K562 (cell line): ENCODE results near the gene ROR2. TPM values are rescaled to one million over a fixed set of nuclear protein-coding genes. Genes with fewer than 3 reads are reported as not detected.

Experiments used
- ATAC-seq: fragments of 200-7000 bp; cut with Tn5 transposase; 3 replicates; pipeline ENCODE4 v1.9.1; 2020; ENCODE audit warnings: moderate library complexity
- BruUV-seq: library from RNA; stranded (reverse); fragments of 400-500 nt; replicated peaks from 2 replicates; lab custom pipeline; 2021; lab: Mats Ljungman, UMichigan
- CTCF ChIA-PET: fragments of 300-600 bp; formaldehyde crosslinking; extraction: SDS; loops from one replicate; lab custom pipeline; 2021; ENCODE audit warnings: low intra/inter-chr PET ratio; lab: Yijun Ruan, JAX
- POLR2A ChIA-PET: fragments of 300-600, 350-650 bp; sonication (Branson Sonifier 250); formaldehyde crosslinking; extraction: SDS; loops from one replicate; lab custom pipeline; 2021; ENCODE audit warnings: antibody characterized with exemption, inconsistent platforms; lab: Yijun Ruan, JAX
- DNase-seq, 4 experiments: peaks; one replicate each; pipeline versions ENCODE4 v3.0.0 to v3.0.0-alpha.2; 2011 to 2018; ENCODE audit warnings: low spot score in 3 of 4, mixed read lengths in 3 of 4; ENCODE audit errors: extremely low read depth in 1 of 4
- FAIRE-seq: peaks from 2 replicates; lab custom pipeline; 2011; peaks lifted over from hg19 to GRCh38; lab: Jason Lieb, UNC
- H2AFZ ChIP-seq: 2 replicates; pipeline ENCODE4 v1.6.0; 2011; ENCODE audit warnings: low read depth, low read length, control low read depth, inconsistent platforms
- H3K27ac ChIP-seq: fragments of 200-600 bp; 3 replicates; pipeline ENCODE4 v1.8.0; 2011; ENCODE audit warnings: low read depth, mild to moderate bottlenecking, control low read depth, inconsistent platforms, low read length, moderate library complexity, mixed read lengths; ENCODE audit errors: extremely low read depth
- H3K27me3 ChIP-seq, 2 experiments: fragments of 300-600 bp in 1 of 2; 2 replicates in 1 of 2; 3 replicates in 1 of 2; pipeline versions ENCODE4 v1.6.0 to v1.8.0; 2011; ENCODE audit warnings: inconsistent platforms in 2 of 2, low read length in 2 of 2, mild to moderate bottlenecking in 1 of 2, mixed read lengths in 1 of 2, moderate library complexity in 1 of 2; ENCODE audit not compliant: control insufficient read depth in 2 of 2, insufficient read depth in 2 of 2
- H3K36me3 ChIP-seq: fragments of 300-600 bp; 3 replicates; pipeline ENCODE4 v1.8.0; 2011; ENCODE audit warnings: mild to moderate bottlenecking, low read length, inconsistent platforms; ENCODE audit not compliant: control insufficient read depth, insufficient read depth
- H3K4me1 ChIP-seq, 2 experiments: fragments of 200-600 bp in 1 of 2; replicated peaks in 1 of 2; 2 replicates in 1 of 2; 3 replicates in 1 of 2; pipeline versions ENCODE4 v1.5.1 to v1.8.0; 2011; ENCODE audit warnings: inconsistent platforms in 2 of 2, low read length in 2 of 2, mild to moderate bottlenecking in 1 of 2, mixed read lengths in 1 of 2, moderate library complexity in 1 of 2; ENCODE audit not compliant: control insufficient read depth in 2 of 2, insufficient read depth in 2 of 2
- H3K4me2 ChIP-seq: 2 replicates; pipeline ENCODE4 v1.6.1; 2011; ENCODE audit warnings: low read length, control low read depth, inconsistent platforms, mixed read lengths; ENCODE audit not compliant: insufficient read depth
- H3K4me3 ChIP-seq: fragments of 200-600 bp; sonication (generic), shearing (Covaris generic); 2 replicates; pipeline ENCODE4 v1.5.1; 2016; ENCODE audit warnings: control low read depth, inconsistent platforms
- H3K79me2 ChIP-seq: fragments of 200-600 bp; 3 replicates; pipeline ENCODE4 v1.8.0; 2011; ENCODE audit warnings: low read length, inconsistent platforms; ENCODE audit not compliant: control insufficient read depth, insufficient read depth
- H3K9ac ChIP-seq, 2 experiments: 2 replicates each; pipeline versions ENCODE4 v1.6.0 to v1.6.1; 2011; ENCODE audit warnings: low read depth in 2 of 2, low read length in 2 of 2, control low read depth in 1 of 2, inconsistent platforms in 1 of 2, mild to moderate bottlenecking in 1 of 2, mixed read lengths in 1 of 2; ENCODE audit not compliant: insufficient read depth in 1 of 2
- H3K9me1 ChIP-seq: one replicate; pipeline ENCODE4 v1.6.0; 2011; ENCODE audit warnings: inconsistent platforms, mild to moderate bottlenecking, low read length, moderate library complexity; ENCODE audit not compliant: control insufficient read depth, insufficient read depth
- H3K9me3 ChIP-seq: replicated peaks from 2 replicates; pipeline ENCODE4 v1.5.1; 2011; ENCODE audit warnings: low read depth, low read length, inconsistent platforms; ENCODE audit not compliant: control insufficient read depth, insufficient read depth
- H4K20me1 ChIP-seq: replicated peaks from 2 replicates; pipeline ENCODE4 v1.6.1; 2011; ENCODE audit warnings: low read length, inconsistent platforms, mixed read lengths; ENCODE audit not compliant: control insufficient read depth, insufficient read depth
- HMBOX1 ChIP-seq: sonication (generic); IDR thresholded peaks from 2 replicates; pipeline ENCODE4 v1.6.1; 2016
- SMARCA5 ChIP-seq: fragments of 450-650 bp; IDR thresholded peaks from 2 replicates; pipeline ENCODE4 v1.6.1; 2016
- ZNF175 ChIP-seq: fragments of 200-800 bp; sonication (Bioruptor generic); IDR thresholded peaks from 2 replicates; pipeline ENCODE4 v1.6.1; 2016; ENCODE audit warnings: low read depth, mild to moderate bottlenecking, missing genetic modification characterization, missing compliant biosample characterization
- WGBS: fragments of 100-300 bp; shearing (Covaris generic); methylation state at CpG from one replicate; pipeline ENCODE4 v1.1.6; 2016; ENCODE audit warnings: low coverage, mixed read lengths; ENCODE audit not compliant: insufficient coverage; ENCODE audit errors: missing lambda C conversion rate; 5-methylcytosine and 5-hydroxymethylcytosine counted together
- in situ Hi-C: fragments of 300-500 bp; cut with MboI; formaldehyde crosslinking; loops from 4 replicates; pipeline ENCODE4 v1.15.0; 2018; ENCODE audit warnings: inconsistent platforms, mixed read lengths
- intact Hi-C: fragments of 100-400 bp; cut with micrococcal nuclease; formaldehyde crosslinking; loops from 2 replicates; pipeline ENCODE4 v1.14.2; 2022
- polyA plus RNA-seq, 8 experiments: library from polyadenylated mRNA; depleted of rRNA in 4 of 8; stranded (reverse) in 5 of 8; unstranded in 3 of 8; fragments of >200 nt; fragmentation: Nextera tagmentation in 2 of 8; fragmentation: Illumina TruSeq in 1 of 8; extraction: Ambion mirVana in 2 of 8; extraction: Trizol in 1 of 8; gene quantifications; 2 replicates each; pipeline versions ENCODE4 v1.2.1 to v1.2.3, GENCODE V29; 2011 to 2014; ENCODE audit warnings: inconsistent platforms in 1 of 8, missing spikeins in 1 of 8
- total RNA-seq, 7 experiments: library from RNA; depleted of rRNA in 6 of 7; stranded (reverse); fragments of >200 nt in 6 of 7; fragmentation: Illumina TruSeq in 2 of 7; extraction: Trizol in 2 of 7; gene quantifications; 2 replicates each; pipeline versions ENCODE4 v1.2.1 to v1.2.3, GENCODE V29; 2011 to 2021; ENCODE audit warnings: low replicate concordance in 1 of 7

The ROR2 gene
- total and polyA plus RNA-seq, 9 of the 15 experiments (the other 6 are each of a cell fraction or from before 2014, with no cell fraction given) = 5.6 to 33.8 (median 15.3) TPM

- ChIA-PET POLR2A (interaction anchor here (0.6 to 1.1 kb wide), 2 partner anchors 11 to 59 kb away, joined by 3 to 4 read pairs; no protein-coding TSS in a partner anchor), CTCF (no interaction called here)
- Histone ChIP-seq H3K9ac (peak overlapping the region; percentile 52 to 91; a peak in 3 of 4 replicates), H3K27me3 (no peaks in the 10 kb centered on the region), H3K27ac (peak overlapping the region; percentile 88), H3K4me3 (no peak overlapping the region), H3K4me2 (peak overlapping the region; percentile 76), H4K20me1 (no peaks in the 10 kb centered on the region), H2AFZ (peak overlapping the region; percentile 48; the same call in 1 of the 2 replicates), H3K4me1 (peaks cover 53 to 63% of the 10 kb centered on the region in 2 experiments), H3K36me3 (peaks cover 13% of the 10 kb centered on the region; the same call in 2 of the 3 replicates), H3K9me3 (no peaks in the 10 kb centered on the region), H3K79me2 (peaks cover 94% of the 10 kb centered on the region)
- in situ Hi-C loops = no loop called here
- DNase-seq = no peak
- intact Hi-C loops = no loop called here
- BruUV-seq = no TSS peak
- no peak for FAIRE-seq
- TF ChIP-seq ZNF175 (CRISPR knock-in tag) = 0 out of 2 replicates have a peak, but pooled peaks have one; percentile 5
- TF ChIP-seq HMBOX1 = 0 out of 2 replicates have a peak, but pooled peaks have one; percentile 26
- no peak for TF ChIP-seq SMARCA5
- TF ChIP-seq, all 486 proteins: peak for 2
- no peaks in the 10 kb centered on the region for H3K9me1 ChIP-seq
- ATAC-seq = no peak
- 5% methylated on average over 1 of the region's 1 CpG for WGBS
Measured at GRCh38 chr9:91897201-91897600, 52.8 kb downstream of the ROR2 start.
